Endothelial cell of umbilical vein (primary cell): ENCODE data around the gene SKOR1. TPM values are rescaled to one million over a fixed set of nuclear protein-coding genes. Genes with fewer than 3 reads are reported as not detected.

ENCODE experiments used
- BruUV-seq: library from RNA; stranded (reverse); fragments of 400-500 nt; replicated peaks from 2 replicates; lab custom pipeline; 2021; lab: Mats Ljungman, UMichigan
- CTCF ChIA-PET: fragments of 300-600, 350-600 bp; sonication (Branson Sonifier 250); formaldehyde crosslinking; loops from one replicate; lab custom pipeline; 2021; ENCODE audit warnings: antibody characterized with exemption, inconsistent platforms; lab: Charles Lee
- POLR2A ChIA-PET: fragments of 300-600, 350-600 bp; sonication (Branson Sonifier 250); formaldehyde crosslinking; loops from one replicate; lab custom pipeline; 2021; ENCODE audit warnings: antibody characterized with exemption, inconsistent platforms; lab: Charles Lee
- DNase-seq: peaks from one replicate; pipeline ENCODE4 v3.0.0-alpha.2; 2011; ENCODE audit warnings: low read depth, low spot score
- FAIRE-seq: peaks from 2 replicates; lab custom pipeline; 2011; peaks lifted over from hg19 to GRCh38; lab: Jason Lieb, UNC
- H2AFZ ChIP-seq: 2 replicates; pipeline ENCODE4 v1.6.0; 2012; ENCODE audit warnings: low read depth, low read length, control low read depth, inconsistent platforms
- H3K27ac ChIP-seq: 2 replicates; pipeline ENCODE4 v1.5.1; 2011; ENCODE audit warnings: low read depth, mild to moderate bottlenecking, control low read depth, low read length, moderate library complexity; ENCODE audit not compliant: insufficient read depth
- H3K27me3 ChIP-seq, 2 experiments: 2 replicates each; pipeline versions ENCODE4 v1.6.0 to v1.6.1; 2011; ENCODE audit warnings: low read length in 2 of 2, mixed read lengths in 1 of 2; ENCODE audit not compliant: control insufficient read depth in 2 of 2, insufficient read depth in 2 of 2
- H3K36me3 ChIP-seq, 2 experiments: 2 replicates in 1 of 2; 3 replicates in 1 of 2; pipeline ENCODE4 v1.5.1; 2011; ENCODE audit warnings: low read length in 2 of 2, mild to moderate bottlenecking in 1 of 2, moderate library complexity in 1 of 2; ENCODE audit not compliant: control insufficient read depth in 2 of 2, insufficient read depth in 2 of 2; ENCODE audit errors: extremely low read depth in 1 of 2
- H3K4me1 ChIP-seq: 3 replicates; pipeline ENCODE4 v1.5.1; 2011; ENCODE audit warnings: mild to moderate bottlenecking, low read length; ENCODE audit not compliant: control insufficient read depth, insufficient read depth; ENCODE audit errors: extremely low read depth
- H3K4me2 ChIP-seq: 2 replicates; pipeline ENCODE4 v1.6.1; 2011; ENCODE audit warnings: low read length, control low read depth, mixed read lengths; ENCODE audit not compliant: insufficient read depth
- H3K4me3 ChIP-seq, 3 experiments: fragments of 200-600 bp in 1 of 3; sonication (generic), shearing (Covaris generic) in 1 of 3; replicated peaks in 1 of 3; 2 replicates each; pipeline ENCODE4 v1.5.1; 2011 to 2016; ENCODE audit warnings: control low read depth in 3 of 3, low read length in 3 of 3, mild to moderate bottlenecking in 2 of 3, inconsistent platforms in 1 of 3, low read depth in 1 of 3, moderate library complexity in 1 of 3; ENCODE audit not compliant: insufficient read depth in 1 of 3
- H3K79me2 ChIP-seq: 2 replicates; pipeline ENCODE4 v1.6.0; 2012; ENCODE audit warnings: low read length, inconsistent platforms; ENCODE audit not compliant: control insufficient read depth, insufficient read depth
- H3K9ac ChIP-seq: replicated peaks from 2 replicates; pipeline ENCODE3; 2011; ENCODE audit warnings: low read length, control low read depth; ENCODE audit not compliant: insufficient read depth; ENCODE audit errors: extremely low read depth
- H3K9me1 ChIP-seq: replicated peaks from 3 replicates; pipeline ENCODE4 v1.6.0; 2011; ENCODE audit warnings: mild to moderate bottlenecking, low read length; ENCODE audit not compliant: control insufficient read depth, insufficient read depth; ENCODE audit errors: extremely low read depth
- H3K9me3 ChIP-seq: replicated peaks from 2 replicates; pipeline ENCODE4 v1.5.1; 2012; ENCODE audit warnings: low read length, inconsistent platforms; ENCODE audit not compliant: control insufficient read depth, insufficient read depth
- H4K20me1 ChIP-seq: replicated peaks from 2 replicates; pipeline ENCODE3; 2011; ENCODE audit warnings: mild to moderate bottlenecking, low read length; ENCODE audit not compliant: control insufficient read depth, insufficient read depth; ENCODE audit errors: extremely low read depth
- EZH2 ChIP-seq: IDR thresholded peaks from 2 replicates; pipeline ENCODE4 v1.6.1; 2012; ENCODE audit warnings: borderline replicate concordance, low read depth, mild to moderate bottlenecking, moderate library complexity, low read length, inconsistent platforms; ENCODE audit not compliant: severe bottlenecking
- FOS ChIP-seq: IDR thresholded peaks from 2 replicates; pipeline ENCODE4 v1.6.1; 2011; ENCODE audit warnings: mild to moderate bottlenecking, low read length, moderate library complexity, borderline replicate concordance; ENCODE audit not compliant: insufficient read depth
- GATA2 ChIP-seq: IDR thresholded peaks from 2 replicates; pipeline ENCODE4 v1.7.0; 2011; ENCODE audit warnings: low read depth, mild to moderate bottlenecking, moderate library complexity, mixed read lengths, low read length; ENCODE audit not compliant: insufficient read length, insufficient read depth
- JUN ChIP-seq: IDR thresholded peaks from 2 replicates; pipeline ENCODE4 v1.6.1; 2011; ENCODE audit warnings: borderline replicate concordance, low read depth; ENCODE audit not compliant: insufficient read length, insufficient read depth
- MYC ChIP-seq: IDR thresholded peaks from one replicate; pipeline ENCODE4 v1.6.1; 2011; ENCODE audit warnings: mild to moderate bottlenecking, low read depth, low read length
- POLR2A ChIP-seq: IDR thresholded peaks from 2 replicates; pipeline ENCODE4 v1.6.1; 2012; ENCODE audit warnings: low read depth, mild to moderate bottlenecking, control low read depth, low read length
- POLR2AphosphoS5 ChIP-seq: IDR thresholded peaks from 2 replicates; pipeline ENCODE4 v1.6.1; 2012; ENCODE audit warnings: low read depth, mild to moderate bottlenecking, control low read depth, low read length, moderate library complexity; ENCODE audit not compliant: insufficient read depth
- dilution Hi-C: fragments of 300-500 bp; cut with MboI; formaldehyde crosslinking; loops from one replicate; pipeline ENCODE4 v1.15.0; 2019; ENCODE audit warnings: low sequenced_read_pairs; ENCODE audit not compliant: extremely low pct_ligation_motif_present
- intact Hi-C: fragments of 100-400 bp; cut with micrococcal nuclease; formaldehyde crosslinking; loops from one replicate; pipeline ENCODE4 v1.10.0; 2022
- polyA plus RNA-seq, 4 experiments: library from polyadenylated mRNA; depleted of rRNA in 3 of 4; stranded (reverse) in 3 of 4; unstranded in 1 of 4; fragments of >200 nt; gene quantifications; 2 replicates each; pipeline versions ENCODE4 v1.2.1 to v1.2.3, GENCODE V29; 2011 to 2012; ENCODE audit warnings: missing spikeins in 1 of 4
- total RNA-seq: library from RNA; stranded (reverse); gene quantifications from 2 replicates; pipeline ENCODE4 v1.2.3, GENCODE V29; 2021
- TF ChIP-seq, protein P1 (sequence below): IDR thresholded peaks from 2 replicates; pipeline ENCODE4 v1.6.1; 2011; ENCODE audit not compliant: insufficient read depth, insufficient read length
- TF ChIP-seq, protein P2 (sequence below), 2 donors: IDR thresholded peaks; 1 replicate in 1 of 2; 2 replicates in 1 of 2; pipeline ENCODE4 v1.5.1; 2011; ENCODE audit warnings: low read length in 2 of 2, mild to moderate bottlenecking in 2 of 2, moderate library complexity in 2 of 2, control low read depth in 1 of 2, inconsistent platforms in 1 of 2, low read depth in 1 of 2; ENCODE audit not compliant: insufficient read depth in 1 of 2; ENCODE audit errors: extremely low read depth in 1 of 2

Gene SKOR1
- total and polyA plus RNA-seq, 2 donors (not counting 3 experiments of a cell fraction or from before 2014, with no cell fraction given) = 0.06 to 0.15 TPM

DNA sequence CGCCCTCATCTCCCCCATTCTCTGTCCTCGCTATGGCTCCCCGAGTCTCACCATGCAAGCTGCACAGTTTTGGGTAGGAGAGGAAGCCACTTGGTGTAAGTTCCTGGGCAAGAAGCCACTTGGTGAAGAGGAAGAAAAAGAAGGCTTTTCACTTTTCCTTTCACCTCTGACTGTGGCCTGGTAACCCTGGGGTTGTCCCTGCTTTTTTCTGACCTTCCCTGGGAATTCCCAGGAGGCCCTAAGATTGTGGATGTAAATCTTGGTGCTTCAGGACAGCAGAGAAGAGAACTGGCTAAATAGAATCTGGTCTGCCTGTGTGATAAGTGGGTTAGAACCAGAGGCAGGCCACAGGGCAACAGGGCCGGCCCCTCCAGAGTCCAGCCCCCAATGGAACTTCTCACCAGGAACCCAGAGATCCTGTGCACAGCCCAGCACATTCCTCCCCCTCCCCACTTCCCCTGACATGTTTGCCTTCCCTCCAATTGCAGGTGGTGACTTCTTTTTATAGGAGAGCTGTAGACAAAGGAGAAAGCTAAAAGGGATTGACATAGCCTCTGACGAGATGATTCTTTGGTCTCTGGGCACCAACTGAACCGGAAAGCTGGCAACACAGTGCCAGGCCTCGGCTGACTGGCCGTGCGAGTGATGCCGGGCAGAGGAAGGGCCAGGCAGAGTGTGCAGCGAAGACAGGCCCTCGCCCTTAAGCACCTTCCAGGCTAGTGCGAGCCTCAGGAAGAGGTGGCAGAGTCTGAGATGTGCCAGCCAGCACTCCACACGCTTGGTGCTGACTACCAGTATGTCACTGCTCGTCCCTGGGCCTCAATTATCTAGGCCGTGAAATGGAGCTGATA is 19.4 kb upstream of the SKOR1 start:
- H3K27ac ChIP-seq = no peak overlapping the region
- no peaks in the 10 kb centered on the region for H4K20me1 ChIP-seq
- H3K4me3 ChIP-seq = no peak overlapping the region
- H2AFZ ChIP-seq = no peak overlapping the region
- no peaks in the 10 kb centered on the region for H3K27me3 ChIP-seq
- ChIA-PET CTCF (interaction anchor here (0.7 kb wide), 1 partner anchor 349 kb away, joined by 3 read pairs; no protein-coding TSS in a partner anchor), POLR2A (no interaction called here)
- BruUV-seq = no TSS peak
- no peaks in the 10 kb centered on the region for H3K36me3 ChIP-seq
- TF ChIP-seq POLR2AphosphoS5 = no peak
- TF ChIP-seq FOS = no peak
- TF ChIP-seq GATA2 = no peak
- TF ChIP-seq, protein P1, sequence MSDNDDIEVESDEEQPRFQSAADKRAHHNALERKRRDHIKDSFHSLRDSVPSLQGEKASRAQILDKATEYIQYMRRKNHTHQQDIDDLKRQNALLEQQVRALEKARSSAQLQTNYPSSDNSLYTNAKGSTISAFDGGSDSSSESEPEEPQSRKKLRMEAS = no peak
- TF ChIP-seq MYC = no peak
- no peak for TF ChIP-seq POLR2A
- TF ChIP-seq JUN = no peak
- TF ChIP-seq, protein P2, sequence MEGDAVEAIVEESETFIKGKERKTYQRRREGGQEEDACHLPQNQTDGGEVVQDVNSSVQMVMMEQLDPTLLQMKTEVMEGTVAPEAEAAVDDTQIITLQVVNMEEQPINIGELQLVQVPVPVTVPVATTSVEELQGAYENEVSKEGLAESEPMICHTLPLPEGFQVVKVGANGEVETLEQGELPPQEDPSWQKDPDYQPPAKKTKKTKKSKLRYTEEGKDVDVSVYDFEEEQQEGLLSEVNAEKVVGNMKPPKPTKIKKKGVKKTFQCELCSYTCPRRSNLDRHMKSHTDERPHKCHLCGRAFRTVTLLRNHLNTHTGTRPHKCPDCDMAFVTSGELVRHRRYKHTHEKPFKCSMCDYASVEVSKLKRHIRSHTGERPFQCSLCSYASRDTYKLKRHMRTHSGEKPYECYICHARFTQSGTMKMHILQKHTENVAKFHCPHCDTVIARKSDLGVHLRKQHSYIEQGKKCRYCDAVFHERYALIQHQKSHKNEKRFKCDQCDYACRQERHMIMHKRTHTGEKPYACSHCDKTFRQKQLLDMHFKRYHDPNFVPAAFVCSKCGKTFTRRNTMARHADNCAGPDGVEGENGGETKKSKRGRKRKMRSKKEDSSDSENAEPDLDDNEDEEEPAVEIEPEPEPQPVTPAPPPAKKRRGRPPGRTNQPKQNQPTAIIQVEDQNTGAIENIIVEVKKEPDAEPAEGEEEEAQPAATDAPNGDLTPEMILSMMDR (IDR thresholded peaks at IDR 0.05; ENCODE audit: extremely low read depth in 1 of 2, insufficient read depth in 1 of 2, low read depth in 1 of 2, low read length in 2 of 2) = no peak
- no peak for TF ChIP-seq EZH2
- no peak overlapping the region for H3K4me2 ChIP-seq
- intact Hi-C loops = no loop called here
- H3K9me3 ChIP-seq = no peaks in the 10 kb centered on the region
- H3K4me1 ChIP-seq = no peaks in the 10 kb centered on the region
- DNase-seq (no peak), FAIRE-seq (no peak)
- no peak overlapping the region for H3K9ac ChIP-seq
- H3K79me2 ChIP-seq = no peaks in the 10 kb centered on the region
- H3K9me1 ChIP-seq = no peaks in the 10 kb centered on the region
- dilution Hi-C loops = no loop called here
